ENCODE results near the gene MEPCE. TPM values are rescaled to one million over a fixed set of nuclear protein-coding genes. Genes with fewer than 3 reads are reported as not detected.

MEPCE gene
- total and polyA plus RNA-seq, 9 of the 15 experiments (the other 6 are each of a cell fraction or from before 2014, with no cell fraction given): 10.9 to 76.3 (median 44.1) TPM

DNA sequence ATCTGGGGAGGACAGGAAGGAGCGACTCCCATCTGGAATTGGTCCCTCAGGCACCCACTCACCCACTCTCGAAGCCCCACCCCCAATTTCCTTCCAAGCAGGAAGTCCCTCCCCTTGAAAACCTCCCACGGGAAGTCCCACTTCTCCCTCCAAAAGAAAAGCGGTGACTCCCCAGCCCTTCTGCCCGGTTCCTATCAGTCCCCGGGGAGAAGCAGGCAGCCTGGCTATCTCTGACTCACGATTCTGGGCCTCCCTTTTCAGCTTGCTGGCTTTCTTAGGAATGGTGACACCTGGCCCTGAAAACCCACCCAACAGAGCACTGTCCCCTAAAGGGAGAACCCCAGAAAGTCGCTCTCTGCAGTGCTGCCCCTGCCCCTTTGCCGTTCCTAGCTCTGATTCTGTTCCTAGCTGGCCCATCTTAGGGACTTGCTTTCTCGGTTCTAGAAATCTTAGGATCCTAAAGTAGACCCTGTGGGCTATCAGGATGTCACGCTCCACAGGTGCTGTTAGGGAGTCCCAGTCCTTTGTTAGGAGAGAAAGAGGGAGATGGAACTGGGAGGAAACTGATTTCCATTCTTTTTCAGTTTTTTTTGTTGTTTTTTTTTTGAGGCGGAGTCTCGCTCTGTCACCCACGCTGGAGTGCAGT is 43.3 kb downstream of the MEPCE start (continued):
- peak; percentile 26 to 56; a peak in 2 of 4 replicates for TF ChIP-seq MAZ (CRISPR knock-in tag; conservative IDR thresholded peaks at IDR 0.05 in 1 of 2, IDR thresholded peaks at IDR 0.05 in 1 of 2)
- TF ChIP-seq, protein P1, sequence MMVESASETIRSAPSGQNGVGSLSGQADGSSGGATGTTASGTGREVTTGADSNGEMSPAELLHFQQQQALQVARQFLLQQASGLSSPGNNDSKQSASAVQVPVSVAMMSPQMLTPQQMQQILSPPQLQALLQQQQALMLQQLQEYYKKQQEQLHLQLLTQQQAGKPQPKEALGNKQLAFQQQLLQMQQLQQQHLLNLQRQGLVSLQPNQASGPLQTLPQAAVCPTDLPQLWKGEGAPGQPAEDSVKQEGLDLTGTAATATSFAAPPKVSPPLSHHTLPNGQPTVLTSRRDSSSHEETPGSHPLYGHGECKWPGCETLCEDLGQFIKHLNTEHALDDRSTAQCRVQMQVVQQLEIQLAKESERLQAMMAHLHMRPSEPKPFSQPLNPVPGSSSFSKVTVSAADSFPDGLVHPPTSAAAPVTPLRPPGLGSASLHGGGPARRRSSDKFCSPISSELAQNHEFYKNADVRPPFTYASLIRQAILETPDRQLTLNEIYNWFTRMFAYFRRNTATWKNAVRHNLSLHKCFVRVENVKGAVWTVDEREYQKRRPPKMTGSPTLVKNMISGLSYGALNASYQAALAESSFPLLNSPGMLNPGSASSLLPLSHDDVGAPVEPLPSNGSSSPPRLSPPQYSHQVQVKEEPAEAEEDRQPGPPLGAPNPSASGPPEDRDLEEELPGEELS (CRISPR knock-in tag; IDR thresholded peaks at IDR 0.05; ENCODE audit: borderline replicate concordance): no peak
- TF ChIP-seq CTBP1 (IDR thresholded peaks at IDR 0.05; ENCODE audit: borderline replicate concordance): 0 out of 2 replicates have a peak, but pooled peaks have one; percentile 36
- TF ChIP-seq MTA1 (IDR thresholded peaks at IDR 0.05; ENCODE audit: borderline replicate concordance): no peak
- TF ChIP-seq DACH1 (IDR thresholded peaks at IDR 0.05; ENCODE audit: partially characterized antibody): no peak
- TF ChIP-seq ZNF197 (CRISPR knock-in tag; IDR thresholded peaks at IDR 0.05; ENCODE audit: low read depth): no peak
- peak; percentile 34; the same call in 1 of the 2 replicates for TF ChIP-seq ETV1 (tag; conservative IDR thresholded peaks at IDR 0.05; ENCODE audit: low read depth)
- TF ChIP-seq ATF2 (CRISPR knock-in tag; IDR thresholded peaks at IDR 0.05): no peak
- TF ChIP-seq ZBTB11 (CRISPR knock-in tag; IDR thresholded peaks at IDR 0.05): peak in 1 of 3 experiments; percentile 85; a peak in 2 of 6 replicates
- TF ChIP-seq NFIC (IDR thresholded peaks at IDR 0.05): peak; percentile 36; the same call in 1 of the 2 replicates
- TF ChIP-seq SIN3A (IDR thresholded peaks at IDR 0.05; ENCODE audit: borderline replicate concordance in 2 of 2, control insufficient read depth in 1 of 2, low read depth in 2 of 2, low read length in 2 of 2): 0 out of 4 replicates have a peak, but pooled peaks of 1 of the 2 experiments have one; percentile 33
